HEK293T (cell line): ENCODE results near the gene ST6GAL1.
A peak's percentile ranks its signal among the peaks of the same experiment; 100 is the strongest.
"Not testable (repeated sequence)": the region's sequence is repeated elsewhere in the genome, so short reads cannot be mapped to it uniquely, and the experiment has no call there.

Source experiments
- CTCF ChIA-PET: fragments of 350-600 bp; formaldehyde crosslinking; extraction: SDS; loops from one replicate; lab custom pipeline; 2021; ENCODE audit warnings: antibody characterized with exemption, inconsistent platforms; lab: Yijun Ruan, JAX
- POLR2A ChIA-PET: fragments of 350-600 bp; formaldehyde crosslinking; extraction: SDS; loops from one replicate; lab custom pipeline; 2020; ENCODE audit warnings: antibody characterized with exemption, inconsistent platforms; lab: Yijun Ruan, JAX
- DNase-seq: peaks from one replicate; pipeline ENCODE4 v3.0.0; 2012; ENCODE audit warnings: mixed read lengths; ENCODE audit errors: extremely low spot score
- ARNT ChIP-seq: fragments of 450-650 bp; IDR thresholded peaks from 2 replicates; pipeline ENCODE4 v1.6.1; 2017; ENCODE audit warnings: mild to moderate bottlenecking
- BHLHE40 ChIP-seq: fragments of 450-650 bp; IDR thresholded peaks from 2 replicates; pipeline ENCODE4 v1.6.1; 2016; ENCODE audit warnings: mild to moderate bottlenecking, moderate library complexity, borderline replicate concordance
- CTBP1 ChIP-seq: fragments of 450-650 bp; IDR thresholded peaks from 2 replicates; pipeline ENCODE4 v1.6.1; 2016; ENCODE audit warnings: borderline replicate concordance
- ELF4 ChIP-seq: fragments of 450-650 bp; IDR thresholded peaks from 2 replicates; pipeline ENCODE4 v1.6.1; 2017; ENCODE audit warnings: antibody characterized with exemption
- FOXA1 ChIP-seq: fragments of 450-650 bp; IDR thresholded peaks from 2 replicates; pipeline ENCODE4 v1.6.1; 2016; ENCODE audit warnings: mild to moderate bottlenecking
- FOXK2 ChIP-seq: fragments of 450-650 bp; IDR thresholded peaks from 2 replicates; pipeline ENCODE4 v1.6.1; 2016; ENCODE audit warnings: mild to moderate bottlenecking
- FOXM1 ChIP-seq: fragments of 450-650 bp; IDR thresholded peaks from 2 replicates; pipeline ENCODE4 v1.6.1; 2017; ENCODE audit warnings: mild to moderate bottlenecking, borderline replicate concordance
- HDGF ChIP-seq: fragments of 450-650 bp; IDR thresholded peaks from 2 replicates; pipeline ENCODE4 v1.6.1; 2017; ENCODE audit warnings: antibody characterized with exemption, borderline replicate concordance
- L3MBTL2 ChIP-seq: fragments of 450-650 bp; conservative IDR thresholded peaks from 2 replicates; pipeline ENCODE4 v1.6.1; 2016; ENCODE audit warnings: mild to moderate bottlenecking
- LEF1 ChIP-seq: fragments of 450-650 bp; IDR thresholded peaks from 2 replicates; pipeline ENCODE4 v1.6.1; 2017; ENCODE audit warnings: mild to moderate bottlenecking, borderline replicate concordance
- NFRKB ChIP-seq: fragments of 450-650 bp; IDR thresholded peaks from 2 replicates; pipeline ENCODE4 v1.6.1; 2016; ENCODE audit warnings: mild to moderate bottlenecking, moderate library complexity
- SP1 ChIP-seq: fragments of 450-650 bp; IDR thresholded peaks from 2 replicates; pipeline ENCODE4 v1.6.1; 2017
- SUZ12 ChIP-seq: fragments of 450-650 bp; IDR thresholded peaks from 2 replicates; pipeline ENCODE4 v1.6.1; 2016; ENCODE audit warnings: mild to moderate bottlenecking
- TARDBP ChIP-seq: fragments of 450-650 bp; IDR thresholded peaks from 2 replicates; pipeline ENCODE4 v1.6.1; 2016
- ZNF384 ChIP-seq: fragments of 450-650 bp; IDR thresholded peaks from 2 replicates; pipeline ENCODE4 v1.6.1; 2016
- TF ChIP-seq, protein P1 (sequence below): fragments of 450-650 bp; IDR thresholded peaks from 2 replicates; pipeline ENCODE4 v1.6.1; 2016

Gene ST6GAL1

GRCh38 chr3:186888569-186888968 lies 41.8 kb upstream of the ST6GAL1 start:
- POLR2A ChIA-PET: no interaction called here

DNA sequence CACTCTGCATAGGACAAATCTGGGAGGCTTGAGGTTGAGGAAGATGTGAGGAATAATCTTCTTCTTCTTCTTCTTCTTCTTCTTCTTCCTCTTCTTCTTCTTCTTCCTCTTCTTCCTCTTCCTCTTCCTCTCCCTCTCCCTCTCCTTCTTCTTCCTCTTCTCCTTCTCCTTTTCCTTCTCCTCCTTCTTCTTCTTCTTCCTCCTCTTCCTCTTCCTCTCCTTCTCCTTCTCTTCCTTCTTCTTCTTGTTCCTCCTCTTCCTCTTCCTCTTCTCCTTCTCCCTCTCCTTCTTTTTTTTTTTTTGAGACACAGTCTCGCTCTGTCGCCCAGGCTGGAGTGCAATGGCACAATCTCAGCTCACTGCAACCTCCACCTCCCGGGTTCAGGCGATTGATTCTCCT lies 40.6 kb upstream of the ST6GAL1 start:
- POLR2A ChIA-PET, CTCF ChIA-PET, DNase-seq: not testable (repeated sequence)

More at GRCh38 chr3:186888569-186888968, 41.8 kb upstream of the ST6GAL1 start:
- no peak for DNase-seq
- CTCF ChIA-PET: no interaction called here
- no peak for TF ChIP-seq TARDBP
- TF ChIP-seq, protein P1, sequence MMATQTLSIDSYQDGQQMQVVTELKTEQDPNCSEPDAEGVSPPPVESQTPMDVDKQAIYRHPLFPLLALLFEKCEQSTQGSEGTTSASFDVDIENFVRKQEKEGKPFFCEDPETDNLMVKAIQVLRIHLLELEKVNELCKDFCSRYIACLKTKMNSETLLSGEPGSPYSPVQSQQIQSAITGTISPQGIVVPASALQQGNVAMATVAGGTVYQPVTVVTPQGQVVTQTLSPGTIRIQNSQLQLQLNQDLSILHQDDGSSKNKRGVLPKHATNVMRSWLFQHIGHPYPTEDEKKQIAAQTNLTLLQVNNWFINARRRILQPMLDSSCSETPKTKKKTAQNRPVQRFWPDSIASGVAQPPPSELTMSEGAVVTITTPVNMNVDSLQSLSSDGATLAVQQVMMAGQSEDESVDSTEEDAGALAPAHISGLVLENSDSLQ: 0 out of 2 replicates have a peak, but pooled peaks have one; percentile 6

GRCh38 chr3:186890911-186891310 lies 39.4 kb upstream of the ST6GAL1 start:
- ChIA-PET POLR2A (no interaction called here), CTCF (no interaction called here)
- TF ChIP-seq ZNF384 (no peak), FOXA1 (no peak)
- no peak for DNase-seq

- POLR2A ChIA-PET, CTCF ChIA-PET, DNase-seq: not testable (repeated sequence)
Measured at GRCh38 chr3:186893071-186893470, 37.3 kb upstream of the ST6GAL1 start.

DNA sequence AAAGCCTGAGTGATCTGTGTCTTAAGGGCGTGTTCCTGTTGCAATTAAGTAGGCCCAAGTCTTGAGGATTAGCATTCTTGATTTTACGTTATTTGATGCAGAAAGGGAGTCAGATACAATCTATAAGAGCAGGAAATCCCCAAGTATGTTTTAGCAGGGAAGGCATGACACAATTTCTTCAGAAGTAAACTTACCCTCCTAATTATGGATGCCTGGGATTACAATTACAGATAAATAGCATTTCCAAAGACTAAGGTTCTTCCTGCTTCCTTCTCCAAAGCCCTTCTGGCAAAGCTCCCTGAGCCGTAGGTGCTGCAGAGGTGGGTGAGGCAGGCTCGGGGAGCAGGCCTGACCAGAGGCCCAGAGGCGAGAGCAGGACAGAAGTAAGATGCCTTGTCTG lies 34.9 kb upstream of the ST6GAL1 start:
- no peak for TF ChIP-seq FOXK2
- TF ChIP-seq FOXA1: no peak
- no peak for TF ChIP-seq ZNF384
- TF ChIP-seq CTBP1: no peak
- TF ChIP-seq SP1: no peak
- TF ChIP-seq L3MBTL2: no peak
- no peak for TF ChIP-seq LEF1
- TF ChIP-seq FOXM1: no peak
- TF ChIP-seq, protein P1: no peak
- TF ChIP-seq ARNT: no peak
- TF ChIP-seq HDGF: no peak
- no peak for TF ChIP-seq ELF4
- TF ChIP-seq BHLHE40: no peak
- no peak for TF ChIP-seq SUZ12
- TF ChIP-seq TARDBP: no peak
- ChIA-PET CTCF (no interaction called here), POLR2A (no interaction called here)
- DNase-seq: no peak

- POLR2A ChIA-PET: no interaction called here
- CTCF ChIA-PET: no interaction called here
- no peak for TF ChIP-seq NFRKB
- no peak for TF ChIP-seq ZNF384
- no peak for TF ChIP-seq FOXM1
- TF ChIP-seq ARNT: no peak
- TF ChIP-seq, protein P1: no peak
- no peak for TF ChIP-seq HDGF
- TF ChIP-seq FOXK2: no peak
- TF ChIP-seq TARDBP: no peak
- no peak for TF ChIP-seq ELF4
- TF ChIP-seq SUZ12: no peak
- TF ChIP-seq L3MBTL2: no peak
- no peak for TF ChIP-seq SP1
- no peak for TF ChIP-seq CTBP1
- no peak for DNase-seq
Measured at GRCh38 chr3:186896006-186896405, 34.3 kb upstream of the ST6GAL1 start.

- no peak for DNase-seq
- no peak for TF ChIP-seq FOXM1
- ChIA-PET POLR2A (no interaction called here), CTCF (no interaction called here)
Measured at GRCh38 chr3:186896875-186897274, 33.5 kb upstream of the ST6GAL1 start.

DNA sequence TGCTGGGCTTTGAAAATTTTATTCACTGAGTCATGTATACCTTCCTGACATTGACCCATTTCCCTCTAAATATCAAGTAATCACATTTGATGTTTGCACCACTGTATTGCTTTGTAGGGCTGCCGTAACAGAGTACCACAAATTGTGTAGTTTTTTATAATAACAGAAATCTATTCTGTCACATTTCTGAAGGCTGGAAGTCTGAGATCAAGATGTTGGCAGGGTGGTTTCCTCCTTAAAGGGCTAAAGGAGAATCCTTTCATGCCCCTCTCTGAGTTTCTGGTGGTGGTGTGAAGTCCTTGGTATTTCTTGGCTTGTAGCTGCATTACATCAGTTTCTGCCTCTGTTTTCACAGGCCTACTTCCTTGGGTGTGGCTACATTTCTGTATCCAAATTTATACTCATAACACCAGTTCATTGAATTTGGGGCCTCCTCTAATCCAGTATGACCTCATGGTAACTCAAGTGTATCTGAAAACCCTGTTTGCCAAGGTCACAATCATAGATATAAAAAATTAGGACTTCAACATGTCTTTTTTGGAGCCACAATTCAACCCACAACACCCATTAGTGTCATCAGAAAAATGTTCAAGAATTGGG lies 29.1 kb upstream of the ST6GAL1 start:
- ChIA-PET POLR2A (no interaction called here), CTCF (interaction anchor here (1.2 kb wide), 1 partner anchor 238 kb away, joined by 3 read pairs; the partner anchor contains the start of gene RPL39L)
- TF ChIP-seq FOXK2 (no peak), L3MBTL2 (no peak), LEF1 (no peak), NFRKB (no peak), ZNF384 (no peak), BHLHE40 (no peak), SUZ12 (no peak), HDGF (no peak), ELF4 (no peak), FOXM1 (no peak), FOXA1 (no peak), CTBP1 (no peak), SP1 (no peak), TARDBP (no peak)
- TF ChIP-seq, protein P1: no peak
- DNase-seq: no peak
